ENCODE results near the gene S1PR1. TPM values are rescaled to one million over a fixed set of nuclear protein-coding genes. Genes with fewer than 3 reads are reported as not detected.

Gene S1PR1
- total RNA-seq, 3 donors from 2014 or later, result 28.2 to 133 (median 64.6) TPM

DNA sequence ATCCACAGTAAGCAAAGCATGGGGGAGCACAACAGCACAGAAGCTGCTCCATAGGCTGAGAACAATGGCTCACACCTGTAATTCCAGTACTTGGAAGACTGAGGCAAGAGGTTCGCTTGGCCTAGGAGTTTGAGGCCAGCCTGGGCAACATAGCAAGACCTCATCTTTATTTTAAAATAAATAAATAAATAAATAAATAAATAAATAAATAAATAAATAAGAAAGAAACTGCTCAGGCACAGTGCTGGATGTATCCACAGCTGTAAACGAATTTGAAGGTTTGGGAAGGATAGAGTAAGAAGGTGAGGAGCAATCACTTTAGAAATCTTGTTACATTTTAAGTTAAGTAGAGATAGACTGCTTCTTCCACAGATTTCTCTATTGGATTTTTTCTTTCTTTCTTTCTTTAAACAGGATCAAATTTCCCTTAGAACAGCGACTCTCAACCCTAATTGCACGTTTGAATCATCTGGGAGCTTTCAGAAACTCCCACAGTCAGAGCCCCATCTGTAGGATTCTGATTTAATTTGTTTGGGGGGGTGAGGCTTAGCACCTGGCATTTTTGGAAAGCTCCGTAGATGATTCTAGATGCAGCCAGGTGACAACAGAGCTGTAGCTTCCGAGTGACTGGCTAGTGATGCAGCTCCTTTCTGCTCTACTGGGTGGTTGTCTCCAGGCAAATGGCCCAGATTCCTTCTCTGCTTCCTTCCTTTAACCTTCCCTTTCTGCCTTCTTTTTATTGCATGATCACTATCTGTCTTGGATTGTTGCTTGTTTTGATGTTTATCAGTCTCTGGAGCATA lies 53.5 kb downstream of the S1PR1 start:
- TF ChIP-seq POLR2A (IDR thresholded peaks at IDR 0.05) (no peak), POLR2AphosphoS5 (IDR thresholded peaks at IDR 0.05) (no peak)
- TF ChIP-seq, protein P1, sequence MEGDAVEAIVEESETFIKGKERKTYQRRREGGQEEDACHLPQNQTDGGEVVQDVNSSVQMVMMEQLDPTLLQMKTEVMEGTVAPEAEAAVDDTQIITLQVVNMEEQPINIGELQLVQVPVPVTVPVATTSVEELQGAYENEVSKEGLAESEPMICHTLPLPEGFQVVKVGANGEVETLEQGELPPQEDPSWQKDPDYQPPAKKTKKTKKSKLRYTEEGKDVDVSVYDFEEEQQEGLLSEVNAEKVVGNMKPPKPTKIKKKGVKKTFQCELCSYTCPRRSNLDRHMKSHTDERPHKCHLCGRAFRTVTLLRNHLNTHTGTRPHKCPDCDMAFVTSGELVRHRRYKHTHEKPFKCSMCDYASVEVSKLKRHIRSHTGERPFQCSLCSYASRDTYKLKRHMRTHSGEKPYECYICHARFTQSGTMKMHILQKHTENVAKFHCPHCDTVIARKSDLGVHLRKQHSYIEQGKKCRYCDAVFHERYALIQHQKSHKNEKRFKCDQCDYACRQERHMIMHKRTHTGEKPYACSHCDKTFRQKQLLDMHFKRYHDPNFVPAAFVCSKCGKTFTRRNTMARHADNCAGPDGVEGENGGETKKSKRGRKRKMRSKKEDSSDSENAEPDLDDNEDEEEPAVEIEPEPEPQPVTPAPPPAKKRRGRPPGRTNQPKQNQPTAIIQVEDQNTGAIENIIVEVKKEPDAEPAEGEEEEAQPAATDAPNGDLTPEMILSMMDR (IDR thresholded peaks at IDR 0.05), result no peak
- H3K9me3 ChIP-seq, result peaks cover 0 to under 1% of the 10 kb centered on the region in 2 donors
- intact Hi-C loops (cut with DNase I; ENCODE audit: low total_unique reads), result no loop called here

More for the DNA sequence above, 53.5 kb downstream of the S1PR1 start:
- no peak for DNase-seq (ENCODE audit: low spot score in 2 of 2)
- Histone ChIP-seq H3K36me3 (no peaks in the 10 kb centered on the region), H3K27me3 (no peaks in the 10 kb centered on the region), H3K27ac (no peak overlapping the region), H3K4me1 (no peaks in the 10 kb centered on the region), H3K4me3 (no peak overlapping the region)

Other genes with a start within 250 kb of the S1PR1 start
- 10 to 100 TPM; 19.2 to 26.1 (median 25.9) TPM for gene DPH5, start 211.2 kb upstream of the S1PR1 start, total RNA-seq

Data from breast epithelium (tissue), 4 donors.